GM18517 (cell line): Measurements from ENCODE around the gene RAPGEF6.
"Not testable (repeated sequence)": the region's sequence is repeated elsewhere in the genome, so short reads cannot be mapped to it uniquely, and the experiment has no call there.

Source experiments
- ATAC-seq: cut with Tn5 transposase; IDR thresholded peaks from one replicate; pipeline ENCODE4 v1.9.1; 2021; ENCODE audit warnings: mild to moderate bottlenecking, moderate library complexity; ENCODE audit not compliant: unreplicated experiment

The RAPGEF6 gene

DNA sequence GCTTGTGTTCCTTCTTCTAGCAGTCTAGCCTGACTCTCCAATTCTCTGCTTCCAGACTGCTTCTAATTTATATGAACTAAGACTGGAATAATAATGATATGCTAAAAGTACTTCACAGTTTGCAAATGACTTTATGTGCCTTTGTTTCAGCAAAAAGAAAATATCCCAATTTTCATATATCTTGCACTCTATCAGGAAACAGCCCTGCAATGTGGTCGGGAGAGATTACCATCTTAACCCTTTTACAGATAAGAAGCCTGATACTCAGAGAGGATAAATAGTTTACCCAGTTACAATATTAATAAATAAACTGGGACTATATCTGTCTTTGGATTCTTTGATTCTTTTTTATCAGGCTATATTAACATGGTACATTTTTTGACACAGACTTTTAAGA lies 245.2 kb downstream of the RAPGEF6 start:
- no peak for ATAC-seq

GRCh38 chr5:131389096-131389868 lies 245.7 kb downstream of the RAPGEF6 start:
- peak; percentile 44 for ATAC-seq

GRCh38 chr5:131387255-131387654 lies 247.8 kb downstream of the RAPGEF6 start:
- ATAC-seq = no peak

DNA sequence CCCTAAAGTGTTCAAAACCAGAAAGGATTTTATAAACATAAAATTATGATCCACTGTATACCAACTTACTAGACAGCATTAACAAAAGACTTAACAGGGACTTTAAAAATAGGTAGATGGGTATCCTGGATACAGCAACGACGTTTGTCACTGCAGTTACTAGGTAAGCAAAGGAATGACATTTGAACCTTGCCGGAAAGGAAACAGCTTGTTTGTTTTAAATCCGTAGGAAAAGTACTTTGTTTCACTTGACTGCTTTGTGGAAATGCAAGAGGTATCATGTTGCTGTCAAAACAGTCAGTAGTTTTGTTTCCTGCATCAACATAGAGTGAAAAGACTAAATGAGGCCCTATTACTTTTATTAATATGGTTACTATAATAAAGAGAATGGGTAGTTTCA lies 248.2 kb downstream of the RAPGEF6 start:
- ATAC-seq = no peak

DNA sequence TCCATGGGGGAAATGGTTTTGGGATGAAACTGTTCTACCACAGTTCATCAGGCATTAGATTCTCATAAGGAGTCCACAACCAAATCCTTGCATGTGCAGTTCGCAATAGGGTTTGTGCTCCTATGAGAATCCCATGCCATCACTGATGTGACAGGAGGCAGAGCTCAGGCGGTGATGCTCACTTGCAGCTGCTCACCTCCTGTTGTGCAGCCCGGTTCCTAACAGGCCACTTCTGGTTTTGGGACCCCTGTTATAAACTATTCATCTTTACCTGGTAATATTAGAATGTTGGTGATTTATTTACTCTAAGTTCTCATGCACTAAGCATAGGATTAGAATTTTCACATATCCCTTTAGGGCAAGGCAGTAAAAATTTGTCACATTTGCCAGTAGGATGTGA lies 248.9 kb downstream of the RAPGEF6 start:
- ATAC-seq = no peak

GRCh38 chr5:131384616-131385214 lies 250.3 kb downstream of the RAPGEF6 start:
- ATAC-seq = no peak

GRCh38 chr5:131384173-131384572 lies 250.9 kb downstream of the RAPGEF6 start:
- ATAC-seq = no peak

- peak; percentile 58 for ATAC-seq
Observed at GRCh38 chr5:131382407-131383395, 252.3 kb downstream of the RAPGEF6 start.

- peak; percentile 52 for ATAC-seq
Observed at GRCh38 chr5:131381777-131382176, 253.3 kb downstream of the RAPGEF6 start.

GRCh38 chr5:131381021-131381420 lies 254.0 kb downstream of the RAPGEF6 start:
- no peak for ATAC-seq

- not testable (repeated sequence) for ATAC-seq
Observed at GRCh38 chr5:131380238-131380637, 254.8 kb downstream of the RAPGEF6 start.

DNA sequence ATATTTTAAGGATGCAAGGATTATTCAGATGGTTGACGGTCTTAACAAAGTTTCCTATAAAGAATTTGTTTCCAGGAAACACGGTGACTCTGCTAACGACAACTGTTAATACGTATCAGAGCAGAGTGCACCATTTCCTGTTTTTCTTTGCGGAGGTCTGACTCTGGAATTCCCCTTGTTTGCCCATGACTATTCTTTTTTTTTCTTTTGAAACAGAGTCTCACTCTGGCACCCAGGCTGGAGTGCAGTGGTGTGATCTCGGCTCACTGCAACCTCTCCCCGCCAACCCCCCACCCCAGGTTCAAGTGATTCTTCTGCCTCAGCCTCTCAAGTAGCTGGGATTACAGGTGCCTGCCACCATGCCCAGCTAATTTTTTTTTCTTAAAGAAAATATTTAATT lies 255.3 kb downstream of the RAPGEF6 start:
- peak; percentile 41 for ATAC-seq

- ATAC-seq = peak; percentile 31
Observed at GRCh38 chr5:131378721-131379541, 256.1 kb downstream of the RAPGEF6 start.

DNA sequence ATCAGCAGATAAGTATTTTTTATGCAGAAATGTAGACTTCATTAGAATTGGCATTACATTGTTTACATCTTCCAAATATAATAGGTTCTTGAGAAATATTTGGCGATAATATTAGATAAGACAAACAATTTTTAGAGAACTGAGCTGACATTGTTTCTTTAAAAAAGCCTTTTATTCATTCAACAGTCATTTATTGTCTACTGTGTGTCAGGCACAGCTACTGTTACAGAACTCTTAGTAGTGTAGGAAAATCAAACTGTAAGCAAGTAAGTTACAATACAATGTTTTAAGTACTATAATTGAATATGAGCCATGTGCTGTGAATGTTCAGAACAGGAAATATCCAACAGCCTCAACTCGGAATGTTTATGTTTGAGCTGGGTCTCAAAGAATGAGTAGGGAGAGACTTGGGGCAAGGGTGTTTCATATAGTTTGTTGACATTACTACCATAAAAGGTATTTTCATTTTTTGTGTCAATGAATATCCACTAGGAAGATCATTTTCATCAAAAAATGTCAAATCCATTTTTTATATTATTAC lies 257.2 kb downstream of the RAPGEF6 start:
- no peak for ATAC-seq

DNA sequence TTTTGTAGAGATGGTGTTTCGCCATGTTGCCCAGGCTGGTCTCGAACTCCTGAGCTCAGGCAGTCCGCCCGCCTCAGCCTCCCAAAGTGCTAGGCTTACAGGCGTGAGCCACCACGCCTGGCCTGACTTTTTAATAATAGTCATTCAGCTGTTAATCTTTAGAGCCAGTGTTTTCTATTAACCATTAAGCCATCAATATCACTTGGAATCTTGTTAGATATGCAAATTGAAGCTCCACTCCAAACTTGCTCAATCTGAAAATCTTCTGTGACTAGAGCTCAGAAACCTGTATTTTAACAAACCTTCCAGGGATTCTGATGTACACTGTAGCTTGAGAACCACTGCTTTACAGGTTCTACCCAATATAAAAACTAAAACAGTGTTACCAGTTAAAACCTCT lies 257.7 kb downstream of the RAPGEF6 start:
- ATAC-seq = no peak

DNA sequence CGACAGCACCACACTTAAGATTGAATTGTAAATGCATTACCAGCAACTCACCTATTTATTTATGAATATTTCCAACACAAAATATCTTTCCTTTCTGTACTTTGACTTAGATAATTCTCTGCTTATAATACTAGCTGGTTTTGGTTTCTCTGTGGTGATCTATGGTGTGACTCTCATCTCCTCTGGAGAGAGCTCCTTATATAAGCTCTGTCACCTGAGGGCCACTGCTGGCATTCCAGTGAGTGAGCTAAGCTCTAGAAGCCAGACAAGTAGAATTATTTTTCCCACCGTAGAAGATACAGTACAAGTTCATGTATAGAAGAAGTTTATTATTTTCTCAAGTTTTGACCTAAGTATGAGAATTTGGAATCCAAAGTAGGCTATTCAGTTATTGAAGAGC lies 259.7 kb downstream of the RAPGEF6 start:
- peak; percentile 33 for ATAC-seq
